OCI-LY3 (cell line): ENCODE results near the gene CDH4.

ENCODE experiments used
- H2AFZ ChIP-seq: fragments of 200-600, 300-600 bp; shearing (Covaris generic); 2 replicates; pipeline ENCODE4 v1.6.0; 2014; ENCODE audit warnings: antibody characterized with exemption, low read depth, low read length
- H3K27ac ChIP-seq: fragments of 200-600, 300-600 bp; sonication (generic); 2 replicates; pipeline ENCODE4 v1.5.1; 2014; ENCODE audit warnings: mild to moderate bottlenecking, low read length, moderate library complexity, mixed read lengths
- H3K27me3 ChIP-seq: fragments of 200-600, 300-600 bp; sonication (generic); 2 replicates; pipeline ENCODE4 v1.6.1; 2014; ENCODE audit warnings: low read depth, low read length, mixed read lengths
- H3K36me3 ChIP-seq: fragments of 200-600, 300-600 bp; sonication (generic); replicated peaks from 2 replicates; pipeline ENCODE3; 2014; ENCODE audit warnings: low read depth, low read length, mixed read lengths
- H3K4me1 ChIP-seq: fragments of 300-600, 200-600 bp; sonication (generic); 2 replicates; pipeline ENCODE4 v1.6.1; 2014; ENCODE audit warnings: low read length, mixed read lengths
- H3K4me2 ChIP-seq: fragments of 200-600, 300-600 bp; sonication (generic); 2 replicates; pipeline ENCODE4 v1.6.1; 2014; ENCODE audit warnings: low read length, mixed read lengths
- H3K4me3 ChIP-seq: fragments of 300-600, 200-600 bp; sonication (generic); 2 replicates; pipeline ENCODE4 v1.5.1; 2014; ENCODE audit warnings: antibody characterized with exemption, mild to moderate bottlenecking, low read length, moderate library complexity
- H3K79me2 ChIP-seq: fragments of 300-600, 200-600 bp; shearing (Covaris generic); 2 replicates; pipeline ENCODE4 v1.6.1; 2014; ENCODE audit warnings: mild to moderate bottlenecking, low read length, mixed read lengths
- H3K9ac ChIP-seq: fragments of 300-600, 200-600 bp; shearing (Covaris generic); 2 replicates; pipeline ENCODE4 v1.6.0; 2014; ENCODE audit warnings: mild to moderate bottlenecking, low read length, moderate library complexity
- H3K9me3 ChIP-seq: fragments of 200-600, 300-600 bp; shearing (Covaris generic); 2 replicates; pipeline ENCODE4 v1.6.1; 2014; ENCODE audit warnings: low read length, mixed read lengths; ENCODE audit not compliant: insufficient read depth
- H4K20me1 ChIP-seq: fragments of 200-600, 300-600 bp; sonication (generic); 2 replicates; pipeline ENCODE4 v1.6.1; 2016; ENCODE audit warnings: low read length, mixed read lengths; ENCODE audit not compliant: insufficient read depth
- EZH2phosphoT487 ChIP-seq: fragments of 200-600 bp; shearing (Covaris generic); IDR thresholded peaks from 2 replicates; pipeline ENCODE4 v1.6.1; 2018; ENCODE audit warnings: antibody characterized with exemption, mixed run types, low read depth
- TF ChIP-seq, protein P1 (sequence below): fragments of 200-600, 300-600 bp; sonication (generic); IDR thresholded peaks from 2 replicates; pipeline ENCODE4 v1.5.1; 2014; ENCODE audit warnings: antibody characterized with exemption, low read length, low read depth

The CDH4 gene

GRCh38 chr20:61801065-61801360 is 549.0 kb downstream of the CDH4 start:
- H3K9ac ChIP-seq, result no peak overlapping the region
- H3K4me2 ChIP-seq, result no peak overlapping the region
- no peaks in the 10 kb centered on the region for H3K4me1 ChIP-seq
- no peak overlapping the region for H2AFZ ChIP-seq
- no peak overlapping the region for H3K4me3 ChIP-seq
- no peaks in the 10 kb centered on the region for H3K36me3 ChIP-seq
- TF ChIP-seq EZH2phosphoT487, result no peak
- no peaks in the 10 kb centered on the region for H3K79me2 ChIP-seq
- no peaks in the 10 kb centered on the region for H3K9me3 ChIP-seq
- H4K20me1 ChIP-seq, result no peaks in the 10 kb centered on the region
- H3K27me3 ChIP-seq, result no peaks in the 10 kb centered on the region
- no peak overlapping the region for H3K27ac ChIP-seq

GRCh38 chr20:61801428-61801827 is 549.4 kb downstream of the CDH4 start:
- Histone ChIP-seq H4K20me1 (no peaks in the 10 kb centered on the region), H3K36me3 (no peaks in the 10 kb centered on the region), H3K79me2 (no peaks in the 10 kb centered on the region), H3K4me3 (no peak overlapping the region), H3K9me3 (no peaks in the 10 kb centered on the region), H3K4me1 (no peaks in the 10 kb centered on the region), H3K27ac (no peak overlapping the region), H3K27me3 (no peaks in the 10 kb centered on the region), H3K4me2 (no peak overlapping the region), H3K9ac (no peak overlapping the region), H2AFZ (no peak overlapping the region)
- no peak for TF ChIP-seq EZH2phosphoT487

DNA sequence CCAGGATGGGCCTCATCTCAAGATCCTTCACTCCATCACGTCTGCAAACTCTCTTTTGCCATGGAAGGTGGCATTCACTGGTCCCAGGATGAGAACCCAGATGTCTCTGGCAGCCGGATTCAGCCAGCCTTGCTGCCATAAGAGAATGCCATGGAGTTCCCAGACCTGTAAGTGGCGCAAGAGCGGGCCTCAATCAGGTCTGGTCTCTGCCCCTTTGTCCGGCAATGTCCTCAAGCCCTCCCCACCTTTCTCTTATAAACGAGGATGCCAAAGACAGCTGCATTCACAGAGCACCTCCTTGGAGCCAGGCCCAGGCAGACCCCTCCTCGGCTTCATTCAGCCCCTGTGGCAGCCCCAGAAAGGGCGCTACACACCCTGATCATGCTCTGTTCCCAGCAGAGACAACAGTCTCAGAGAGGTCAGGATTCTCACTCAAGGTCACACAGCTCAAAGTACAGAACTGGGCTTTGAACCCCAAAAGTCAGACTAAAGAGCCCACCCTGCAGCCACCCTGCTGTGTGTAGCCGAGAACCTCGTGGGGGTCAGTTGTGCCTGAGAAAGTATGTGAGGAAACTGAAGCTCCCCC is 549.9 kb downstream of the CDH4 start:
- H3K27ac ChIP-seq, result no peak overlapping the region

GRCh38 chr20:61802721-61803311 is 550.8 kb downstream of the CDH4 start:
- Histone ChIP-seq H3K27me3 (no peaks in the 10 kb centered on the region), H3K9ac (no peak overlapping the region), H3K79me2 (no peaks in the 10 kb centered on the region), H4K20me1 (no peaks in the 10 kb centered on the region), H3K4me2 (no peak overlapping the region), H3K27ac (no peak overlapping the region), H3K9me3 (no peaks in the 10 kb centered on the region), H3K36me3 (no peaks in the 10 kb centered on the region), H2AFZ (no peak overlapping the region), H3K4me1 (no peaks in the 10 kb centered on the region), H3K4me3 (no peak overlapping the region)
- TF ChIP-seq, protein P1, sequence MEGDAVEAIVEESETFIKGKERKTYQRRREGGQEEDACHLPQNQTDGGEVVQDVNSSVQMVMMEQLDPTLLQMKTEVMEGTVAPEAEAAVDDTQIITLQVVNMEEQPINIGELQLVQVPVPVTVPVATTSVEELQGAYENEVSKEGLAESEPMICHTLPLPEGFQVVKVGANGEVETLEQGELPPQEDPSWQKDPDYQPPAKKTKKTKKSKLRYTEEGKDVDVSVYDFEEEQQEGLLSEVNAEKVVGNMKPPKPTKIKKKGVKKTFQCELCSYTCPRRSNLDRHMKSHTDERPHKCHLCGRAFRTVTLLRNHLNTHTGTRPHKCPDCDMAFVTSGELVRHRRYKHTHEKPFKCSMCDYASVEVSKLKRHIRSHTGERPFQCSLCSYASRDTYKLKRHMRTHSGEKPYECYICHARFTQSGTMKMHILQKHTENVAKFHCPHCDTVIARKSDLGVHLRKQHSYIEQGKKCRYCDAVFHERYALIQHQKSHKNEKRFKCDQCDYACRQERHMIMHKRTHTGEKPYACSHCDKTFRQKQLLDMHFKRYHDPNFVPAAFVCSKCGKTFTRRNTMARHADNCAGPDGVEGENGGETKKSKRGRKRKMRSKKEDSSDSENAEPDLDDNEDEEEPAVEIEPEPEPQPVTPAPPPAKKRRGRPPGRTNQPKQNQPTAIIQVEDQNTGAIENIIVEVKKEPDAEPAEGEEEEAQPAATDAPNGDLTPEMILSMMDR, result no peak
- TF ChIP-seq EZH2phosphoT487, result no peak

More for the DNA sequence above, 549.9 kb downstream of the CDH4 start:
- Histone ChIP-seq H3K4me2 (no peak overlapping the region), H3K9ac (no peak overlapping the region), H3K4me3 (no peak overlapping the region), H3K4me1 (no peaks in the 10 kb centered on the region), H4K20me1 (no peaks in the 10 kb centered on the region), H3K36me3 (no peaks in the 10 kb centered on the region), H3K9me3 (no peaks in the 10 kb centered on the region), H3K79me2 (no peaks in the 10 kb centered on the region), H3K27me3 (no peaks in the 10 kb centered on the region), H2AFZ (no peak overlapping the region)
- no peak for TF ChIP-seq EZH2phosphoT487
- TF ChIP-seq, protein P1, result no peak

DNA sequence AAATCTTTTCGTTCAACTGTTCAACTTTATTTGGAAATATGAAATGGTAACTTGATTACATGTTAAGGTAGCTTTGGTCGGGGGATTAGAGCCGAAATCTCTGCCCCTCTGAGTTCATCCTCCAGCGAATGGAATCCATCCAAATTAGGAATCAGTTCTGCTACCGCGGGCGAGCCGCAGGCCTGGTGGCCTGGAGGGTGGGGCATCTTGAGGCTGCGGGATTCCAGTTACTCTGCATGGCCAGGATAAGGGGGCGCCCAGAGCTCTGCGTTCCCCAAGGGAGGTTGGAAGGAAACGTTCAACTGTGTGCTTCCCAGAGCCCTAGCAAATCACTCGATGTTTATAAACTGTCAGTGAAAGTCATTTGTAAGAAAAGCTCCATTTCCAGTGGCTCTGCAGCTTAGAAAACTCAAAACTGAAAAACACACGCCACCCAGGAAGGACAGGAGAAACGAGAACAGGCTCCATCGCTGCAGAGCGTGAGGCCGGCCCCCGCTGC is 551.4 kb downstream of the CDH4 start:
- Histone ChIP-seq H3K27ac (no peak overlapping the region), H3K9me3 (no peaks in the 10 kb centered on the region), H3K9ac (no peak overlapping the region)

More for the DNA sequence above, 551.4 kb downstream of the CDH4 start:
- no peaks in the 10 kb centered on the region for H4K20me1 ChIP-seq
- H3K79me2 ChIP-seq, result no peaks in the 10 kb centered on the region
- no peaks in the 10 kb centered on the region for H3K36me3 ChIP-seq
- no peak overlapping the region for H3K4me2 ChIP-seq
- H3K27me3 ChIP-seq, result no peaks in the 10 kb centered on the region
- no peak overlapping the region for H3K4me3 ChIP-seq
- H2AFZ ChIP-seq, result no peak overlapping the region
- H3K4me1 ChIP-seq, result no peaks in the 10 kb centered on the region
- TF ChIP-seq, protein P1, result no peak
- TF ChIP-seq EZH2phosphoT487, result no peak
